ENCODE data around the gene MAP3K19. TPM values are rescaled to one million over a fixed set of nuclear protein-coding genes. Genes with fewer than 3 reads are reported as not detected.

The MAP3K19 gene
- total and polyA plus RNA-seq, 2 experiments from 2014 or later: not detected

GRCh38 chr2:134957477-134957876 lies 89.8 kb downstream of the MAP3K19 start:
- Histone ChIP-seq H3K4me2 (no peak overlapping the region), H2AFZ (no peak overlapping the region), H3K9me3 (ENCODE audit: low read depth) (no peaks in the 10 kb centered on the region), H3K27me3 (no peaks in the 10 kb centered on the region), H3K4me3 (no peak overlapping the region), H3K4me1 (ENCODE audit: insufficient read depth) (no peaks in the 10 kb centered on the region), H3K27ac (no peak overlapping the region), H3K9me2 (replicated peaks; ENCODE audit: insufficient read depth) (no peaks in the 10 kb centered on the region), H3K36me3 (replicated peaks; ENCODE audit: insufficient read depth, low read depth) (no peaks in the 10 kb centered on the region), H4K20me1 (ENCODE audit: insufficient read depth, poor library complexity, severe bottlenecking) (peaks cover 4% of the 10 kb centered on the region), H3K79me2 (no peaks in the 10 kb centered on the region)
- DNase-seq (ENCODE audit: low spot score): no peak
- TF ChIP-seq EZH2 (IDR thresholded peaks at IDR 0.05; ENCODE audit: borderline replicate concordance) (no peak), EZH2phosphoT487 (IDR thresholded peaks at IDR 0.05; ENCODE audit: low read depth, severe bottlenecking, unreplicated experiment) (no peak), CTCF (IDR thresholded peaks at IDR 0.05; ENCODE audit: poor library complexity) (no peak)
- 76% methylated on average over 5 of the region's 5 CpGs for WGBS (ENCODE audit: low lambda C conversion rate, missing lambda C conversion rate)

GRCh38 chr2:134955744-134956143 lies 91.5 kb downstream of the MAP3K19 start:
- Histone ChIP-seq H3K27me3 (no peaks in the 10 kb centered on the region), H3K4me1 (ENCODE audit: insufficient read depth) (no peaks in the 10 kb centered on the region), H2AFZ (no peak overlapping the region), H3K9me2 (replicated peaks; ENCODE audit: insufficient read depth) (no peaks in the 10 kb centered on the region), H3K4me3 (no peak overlapping the region), H4K20me1 (ENCODE audit: insufficient read depth, poor library complexity, severe bottlenecking) (peaks cover 9% of the 10 kb centered on the region), H3K79me2 (peaks cover 3% of the 10 kb centered on the region), H3K9me3 (ENCODE audit: low read depth) (no peaks in the 10 kb centered on the region), H3K27ac (no peak overlapping the region), H3K4me2 (no peak overlapping the region), H3K36me3 (replicated peaks; ENCODE audit: insufficient read depth, low read depth) (no peaks in the 10 kb centered on the region)
- DNase-seq (ENCODE audit: low spot score): no peak
- TF ChIP-seq CTCF (IDR thresholded peaks at IDR 0.05; ENCODE audit: poor library complexity): no peak
- WGBS (ENCODE audit: low lambda C conversion rate, missing lambda C conversion rate): 0% methylated on average over 1 of the region's 1 CpG

DNA sequence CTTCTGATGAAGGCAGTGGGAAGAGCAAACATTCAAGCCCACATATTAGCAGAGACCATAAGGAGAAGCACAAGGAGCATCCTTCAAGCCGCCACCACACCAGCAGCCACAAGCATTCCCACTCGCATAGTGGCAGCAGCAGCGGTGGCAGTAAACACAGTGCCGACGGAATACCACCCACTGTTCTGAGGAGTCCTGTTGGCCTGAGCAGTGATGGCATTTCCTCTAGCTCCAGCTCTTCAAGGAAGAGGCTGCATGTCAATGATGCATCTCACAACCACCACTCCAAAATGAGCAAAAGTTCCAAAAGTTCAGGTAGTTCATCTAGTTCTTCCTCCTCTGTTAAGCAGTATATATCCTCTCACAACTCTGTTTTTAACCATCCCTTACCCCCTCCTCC lies 93.2 kb downstream of the MAP3K19 start:
- no peak for TF ChIP-seq CTCF (IDR thresholded peaks at IDR 0.05; ENCODE audit: poor library complexity)
- no peak for TF ChIP-seq EZH2phosphoT487 (IDR thresholded peaks at IDR 0.05; ENCODE audit: low read depth, severe bottlenecking, unreplicated experiment)
- TF ChIP-seq EZH2 (IDR thresholded peaks at IDR 0.05; ENCODE audit: borderline replicate concordance): no peak
- no peak overlapping the region for H3K27ac ChIP-seq

DNA sequence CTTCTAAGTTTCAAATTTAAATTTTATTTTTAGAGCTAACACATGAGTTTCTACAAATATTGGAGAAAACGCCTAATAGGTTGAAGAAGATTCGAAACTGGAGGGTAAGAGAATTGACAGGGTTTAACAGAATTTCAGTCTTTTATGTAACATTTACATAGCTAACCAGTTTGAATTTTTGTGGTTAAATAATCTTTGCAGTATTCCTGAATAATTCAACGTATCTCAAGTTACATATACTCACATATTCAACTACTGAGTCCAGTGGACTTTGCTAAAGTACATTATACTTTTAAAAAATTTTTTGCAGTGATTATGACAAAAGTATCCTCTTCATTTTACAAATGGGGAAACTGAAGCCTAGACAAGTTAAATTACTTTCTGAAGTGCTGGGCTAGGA lies 94.6 kb downstream of the MAP3K19 start:
- 94% methylated on average over 3 of the region's 3 CpGs for WGBS (ENCODE audit: low lambda C conversion rate, missing lambda C conversion rate)
- H4K20me1 ChIP-seq (ENCODE audit: insufficient read depth, poor library complexity, severe bottlenecking): peaks cover 12% of the 10 kb centered on the region
- H3K36me3 ChIP-seq (replicated peaks; ENCODE audit: insufficient read depth, low read depth): no peaks in the 10 kb centered on the region

More for the DNA sequence above, 93.2 kb downstream of the MAP3K19 start:
- Histone ChIP-seq H3K79me2 (peaks cover 8% of the 10 kb centered on the region), H2AFZ (no peak overlapping the region), H3K27me3 (no peaks in the 10 kb centered on the region), H3K4me3 (no peak overlapping the region), H3K36me3 (replicated peaks; ENCODE audit: insufficient read depth, low read depth) (no peaks in the 10 kb centered on the region), H3K4me1 (ENCODE audit: insufficient read depth) (no peaks in the 10 kb centered on the region), H3K9me3 (ENCODE audit: low read depth) (no peaks in the 10 kb centered on the region), H3K9me2 (replicated peaks; ENCODE audit: insufficient read depth) (no peaks in the 10 kb centered on the region), H3K4me2 (no peak overlapping the region), H4K20me1 (ENCODE audit: insufficient read depth, poor library complexity, severe bottlenecking) (peaks cover 12% of the 10 kb centered on the region)
- WGBS (ENCODE audit: low lambda C conversion rate, missing lambda C conversion rate): 98% methylated on average over 5 of the region's 5 CpGs
- no peak for DNase-seq (ENCODE audit: low spot score)

More for the DNA sequence above, 94.6 kb downstream of the MAP3K19 start:
- H3K4me2 ChIP-seq: no peak overlapping the region
- peaks cover 9% of the 10 kb centered on the region for H3K79me2 ChIP-seq
- TF ChIP-seq CTCF (IDR thresholded peaks at IDR 0.05; ENCODE audit: poor library complexity): no peak
- TF ChIP-seq EZH2phosphoT487 (IDR thresholded peaks at IDR 0.05; ENCODE audit: low read depth, severe bottlenecking, unreplicated experiment): no peak
- TF ChIP-seq EZH2 (IDR thresholded peaks at IDR 0.05; ENCODE audit: borderline replicate concordance): no peak
- no peaks in the 10 kb centered on the region for H3K4me1 ChIP-seq (ENCODE audit: insufficient read depth)
- H3K4me3 ChIP-seq: no peak overlapping the region
- H3K27me3 ChIP-seq: no peaks in the 10 kb centered on the region
- no peak for DNase-seq (ENCODE audit: low spot score)
- H3K9me3 ChIP-seq (ENCODE audit: low read depth): no peaks in the 10 kb centered on the region
- no peaks in the 10 kb centered on the region for H3K9me2 ChIP-seq (replicated peaks; ENCODE audit: insufficient read depth)
- no peak overlapping the region for H3K27ac ChIP-seq
- no peak overlapping the region for H2AFZ ChIP-seq

Data from hepatocyte (in vitro differentiated cells).